Smooth muscle cell of the coronary artery (primary cell): ENCODE data around the gene FPR1. TPM values are rescaled to one million over a fixed set of nuclear protein-coding genes. Genes with fewer than 3 reads are reported as not detected.

ENCODE experiments used
- total RNA-seq: library from RNA; depleted of rRNA; stranded (reverse); fragments of >200 nt; gene quantifications from 2 replicates; pipeline ENCODE4 v1.2.3, GENCODE V29; 2014; ENCODE audit warnings: low replicate concordance

The FPR1 gene
- total RNA-seq, result 0.47 TPM in 1 of 2 replicates, not detected in the other

DNA sequence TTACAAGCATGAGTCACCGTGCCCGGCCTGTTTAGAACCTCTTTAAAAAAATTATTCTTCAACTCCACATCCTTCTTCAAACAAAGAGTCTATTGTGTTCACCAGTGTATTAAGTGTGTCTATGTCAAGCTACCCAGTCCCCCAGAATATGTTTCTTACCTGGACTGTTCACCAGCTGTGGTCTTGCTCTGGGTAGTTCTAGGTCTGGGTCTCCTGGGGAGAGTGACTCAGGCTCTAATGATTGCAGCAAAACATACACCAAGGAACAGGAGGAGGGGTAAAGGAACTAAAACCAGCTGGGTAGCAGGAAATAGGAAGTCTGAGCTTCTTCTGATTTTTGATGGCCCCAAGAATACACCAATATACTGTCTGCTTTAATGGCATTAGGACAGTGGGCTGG lies at the start of gene FPR1:
FPR1 (minus strand) TSS at position 224 of the 400 bp plus-strand sequence. CDS start 4,884 bp downstream, outside the sequence.

GRCh38 chr19:51794885-51795490 lies 43.3 kb upstream of the FPR1 start, which contains the start of gene FPR3:
Gene FPR3 (plus strand): TSS chr19:51795157. CDS start chr19:51823749, 28,592 bp downstream.

GRCh38 chr19:51760697-51761356 lies 9.1 kb upstream of the FPR1 start, which contains the start of gene FPR2:
Gene FPR2 (plus strand): TSS chr19:51761180. CDS start chr19:51768659, 7,479 bp downstream.

Other genes with a start within 250 kb of the FPR1 start
- not detected in 2 replicates for gene SIGLEC6, start 220.2 kb downstream of the FPR1 start, total RNA-seq
- gene ZNF175, start 180.6 kb downstream of the FPR1 start, total RNA-seq, result 2.1 and 11.2 TPM in 2 replicates
- gene SIGLEC5, start 121.5 kb downstream of the FPR1 start, total RNA-seq, result not detected in 2 replicates
- not detected in 2 replicates for gene SIGLEC14, start 105.1 kb downstream of the FPR1 start, total RNA-seq
- 8.5 and 12.8 TPM in 2 replicates for gene SPACA6, start 58.5 kb downstream of the FPR1 start, total RNA-seq
- gene HAS1, start 27.9 kb downstream of the FPR1 start, total RNA-seq, result 0.08 and 0.23 TPM in 2 replicates
- not detected in 2 replicates for gene FPR2, start 9.3 kb upstream of the FPR1 start, total RNA-seq
- gene FPR3, start 43.3 kb upstream of the FPR1 start, total RNA-seq, result 0.23 TPM in 1 of 2 replicates, not detected in the other
- gene ZNF577, start 136.1 kb upstream of the FPR1 start, total RNA-seq, result 7.1 and 8.7 TPM in 2 replicates
- gene ZNF649, start 153.1 kb upstream of the FPR1 start, total RNA-seq, result 4.9 and 8.1 TPM in 2 replicates
- 5.6 and 8.1 TPM in 2 replicates for gene ZNF613, start 175.6 kb upstream of the FPR1 start, total RNA-seq
- gene ZNF350, start 235.0 kb upstream of the FPR1 start, total RNA-seq, result 8.0 and 14.3 TPM in 2 replicates